MCF 10A (cell line): ENCODE measurements around the gene KAT6B. TPM values are rescaled to one million over a fixed set of nuclear protein-coding genes. Genes with fewer than 3 reads are reported as not detected.
"Not testable (repeated sequence)": the region's sequence is repeated elsewhere in the genome, so short reads cannot be mapped to it uniquely, and the experiment has no call there.

ENCODE experiments used
- BruUV-seq: library from RNA; stranded (reverse); fragments of 400-500 nt; replicated peaks from 2 replicates; lab custom pipeline; 2021; lab: Mats Ljungman, UMichigan
- CTCF ChIA-PET: fragments of 300-600 bp; sonication (Branson Sonifier 250); formaldehyde crosslinking; extraction: SDS; loops from one replicate; lab custom pipeline; 2021; ENCODE audit warnings: antibody characterized with exemption, inconsistent platforms; lab: Yijun Ruan, JAX
- POLR2A ChIA-PET: fragments of 300-600, 350-650 bp; sonication (Branson Sonifier 250); formaldehyde crosslinking; extraction: SDS; loops from one replicate; lab custom pipeline; 2020; ENCODE audit warnings: antibody characterized with exemption, inconsistent platforms; lab: Yijun Ruan, JAX
- DNase-seq: peaks from one replicate; pipeline ENCODE4 v3.0.0-alpha.2; 2018; ENCODE audit not compliant: unreplicated experiment
- H3K27ac Mint-ChIP-seq: one replicate; pipeline ENCODE4 v1.8.0; 2022; ENCODE audit warnings: mild to moderate bottlenecking, low read depth, mixed read lengths; ENCODE audit not compliant: unreplicated experiment
- H3K27me3 Mint-ChIP-seq: one replicate; pipeline ENCODE4 v1.8.0; 2022; ENCODE audit warnings: mixed read lengths; ENCODE audit not compliant: insufficient read depth, unreplicated experiment
- H3K36me3 Mint-ChIP-seq: one replicate; pipeline ENCODE4 v1.8.0; 2022; ENCODE audit warnings: mild to moderate bottlenecking, moderate library complexity, mixed read lengths; ENCODE audit not compliant: insufficient read depth, unreplicated experiment
- H3K4me1 Mint-ChIP-seq: one replicate; pipeline ENCODE4 v1.8.0; 2022; ENCODE audit warnings: mixed read lengths; ENCODE audit not compliant: insufficient read depth, unreplicated experiment
- H3K4me3 Mint-ChIP-seq: one replicate; pipeline ENCODE4 v1.8.0; 2022; ENCODE audit warnings: mild to moderate bottlenecking, moderate library complexity, mixed read lengths; ENCODE audit not compliant: unreplicated experiment
- H3K9me3 Mint-ChIP-seq: one replicate; pipeline ENCODE4 v1.8.0; 2022; ENCODE audit warnings: mixed read lengths; ENCODE audit not compliant: unreplicated experiment
- CTCF ChIP-seq: fragments of 200-600 bp; IDR thresholded peaks from one replicate; pipeline ENCODE4 v1.8.0; 2022; ENCODE audit warnings: antibody characterized with exemption, mild to moderate bottlenecking; ENCODE audit not compliant: unreplicated experiment
- intact Hi-C: fragments of 100-400 bp; cut with micrococcal nuclease; formaldehyde crosslinking; loops from 2 replicates; pipeline ENCODE4 v1.14.1; 2022
- total RNA-seq: library from RNA; stranded (reverse); gene quantifications from 2 replicates; pipeline ENCODE4 v1.2.3, GENCODE V29; 2022

Gene KAT6B
- total RNA-seq, 1 experiment from 2014 or later, result 18.3 TPM

GRCh38 chr10:75050149-75050919, 223.9 kb downstream of the KAT6B start:
- intact Hi-C loops, result no loop called here

GRCh38 chr10:75051308-75051707, 224.9 kb downstream of the KAT6B start:
- Mint-ChIP-seq H3K4me1 (peaks cover 6% of the 10 kb centered on the region), H3K9me3 (no peaks in the 10 kb centered on the region), H3K27me3 (no peaks in the 10 kb centered on the region), H3K4me3 (no peak overlapping the region), H3K27ac (no peak overlapping the region), H3K36me3 (no peaks in the 10 kb centered on the region)
- intact Hi-C loops, result no loop called here
- DNase-seq, result no peak
- ChIA-PET POLR2A (interaction anchor here (0.6 kb wide), 1 partner anchor 153 kb away, joined by 4 read pairs; no protein-coding TSS in a partner anchor), CTCF (interaction anchor here (0.7 kb wide), 1 partner anchor 17 kb away, joined by 3 read pairs; no protein-coding TSS in a partner anchor)
- no peak for TF ChIP-seq CTCF
- no TSS peak for BruUV-seq

More at GRCh38 chr10:75050149-75050919, 223.9 kb downstream of the KAT6B start:
- Mint-ChIP-seq H3K4me1 (no peaks in the 10 kb centered on the region), H3K9me3 (no peaks in the 10 kb centered on the region), H3K27me3 (no peaks in the 10 kb centered on the region), H3K27ac (no peak overlapping the region), H3K4me3 (no peak overlapping the region), H3K36me3 (no peaks in the 10 kb centered on the region)
- ChIA-PET POLR2A (no interaction called here), CTCF (interaction anchor here (0.6 to 0.7 kb wide), 2 partner anchors 18 to 490 kb away, joined by 3 to 4 read pairs; no protein-coding TSS in a partner anchor)
- no peak for TF ChIP-seq CTCF
- no TSS peak for BruUV-seq
- DNase-seq, result no peak

- peak; percentile 31 for DNase-seq
- H3K27me3 Mint-ChIP-seq, intact Hi-C loops, H3K36me3 Mint-ChIP-seq, BruUV-seq, H3K9me3 Mint-ChIP-seq, H3K27ac Mint-ChIP-seq, POLR2A ChIA-PET, H3K4me3 Mint-ChIP-seq: not testable (repeated sequence)
- CTCF ChIA-PET, result interaction anchor here (0.6 to 0.7 kb wide), 2 partner anchors 31 to 769 kb away, joined by 3 to 4 read pairs; no protein-coding TSS in a partner anchor
- peaks cover 12% of the 10 kb centered on the region for H3K4me1 Mint-ChIP-seq
These were observed 229.6 kb downstream of the KAT6B start for GRCh38 chr10:75055896-75056406.

GRCh38 chr10:75057680-75058079, 231.3 kb downstream of the KAT6B start:
- no peak for TF ChIP-seq CTCF
- POLR2A ChIA-PET, result interaction anchor here (0.7 kb wide), 2 partner anchors 19 to 30 kb away, joined by 3 read pairs; no protein-coding TSS in a partner anchor
- DNase-seq, result peak; percentile 13

More at GRCh38 chr10:75057680-75058079, 231.3 kb downstream of the KAT6B start:
- H3K9me3 Mint-ChIP-seq, result no peaks in the 10 kb centered on the region
- H3K27me3 Mint-ChIP-seq, result no peaks in the 10 kb centered on the region
- H3K4me1 Mint-ChIP-seq, result peaks cover 12% of the 10 kb centered on the region
- no peak overlapping the region for H3K4me3 Mint-ChIP-seq
- intact Hi-C loops, result no loop called here
- BruUV-seq, result no TSS peak
- H3K36me3 Mint-ChIP-seq, result no peaks in the 10 kb centered on the region
- CTCF ChIA-PET, result interaction anchor here (0.7 kb wide), 1 partner anchor 46 kb away, joined by 3 read pairs; no protein-coding TSS in a partner anchor
- H3K27ac Mint-ChIP-seq, result no peak overlapping the region
